Measurements from ENCODE around the gene UBE2E2.

The UBE2E2 gene

DNA sequence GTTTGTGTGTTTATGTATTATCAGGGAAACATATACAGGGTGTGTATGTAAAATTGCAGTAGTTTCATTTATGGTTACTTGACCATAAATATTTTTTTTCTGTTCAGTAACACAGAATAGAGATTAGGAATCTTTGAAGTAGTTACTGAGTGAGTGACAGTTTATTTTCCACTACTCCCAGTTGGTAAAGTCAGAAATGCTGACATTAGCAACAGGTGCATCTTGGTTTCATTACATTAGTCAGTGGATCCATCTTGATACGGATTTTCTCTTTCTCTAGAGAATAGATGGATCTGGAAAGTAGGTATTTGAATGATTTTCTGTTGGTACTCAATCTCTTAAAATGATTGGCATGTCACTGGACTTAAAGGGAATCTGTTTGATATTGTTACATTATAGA lies 6.0 kb downstream of the UBE2E2 start:
- TF ChIP-seq PPARA (CRISPR knock-in tag; IDR thresholded peaks at IDR 0.05; ENCODE audit: borderline replicate concordance) (no peak), TCF4 (CRISPR knock-in tag; IDR thresholded peaks at IDR 0.05; ENCODE audit: borderline replicate concordance) (no peak), ZFP3 (CRISPR knock-in tag; IDR thresholded peaks at IDR 0.05) (no peak), SNAI2 (CRISPR knock-in tag; IDR thresholded peaks at IDR 0.05) (no peak), ZNF70 (CRISPR knock-in tag; IDR thresholded peaks at IDR 0.05) (no peak), TOX (CRISPR knock-in tag; IDR thresholded peaks at IDR 0.05; ENCODE audit: borderline replicate concordance) (no peak)
- no peak for ATAC-seq

DNA sequence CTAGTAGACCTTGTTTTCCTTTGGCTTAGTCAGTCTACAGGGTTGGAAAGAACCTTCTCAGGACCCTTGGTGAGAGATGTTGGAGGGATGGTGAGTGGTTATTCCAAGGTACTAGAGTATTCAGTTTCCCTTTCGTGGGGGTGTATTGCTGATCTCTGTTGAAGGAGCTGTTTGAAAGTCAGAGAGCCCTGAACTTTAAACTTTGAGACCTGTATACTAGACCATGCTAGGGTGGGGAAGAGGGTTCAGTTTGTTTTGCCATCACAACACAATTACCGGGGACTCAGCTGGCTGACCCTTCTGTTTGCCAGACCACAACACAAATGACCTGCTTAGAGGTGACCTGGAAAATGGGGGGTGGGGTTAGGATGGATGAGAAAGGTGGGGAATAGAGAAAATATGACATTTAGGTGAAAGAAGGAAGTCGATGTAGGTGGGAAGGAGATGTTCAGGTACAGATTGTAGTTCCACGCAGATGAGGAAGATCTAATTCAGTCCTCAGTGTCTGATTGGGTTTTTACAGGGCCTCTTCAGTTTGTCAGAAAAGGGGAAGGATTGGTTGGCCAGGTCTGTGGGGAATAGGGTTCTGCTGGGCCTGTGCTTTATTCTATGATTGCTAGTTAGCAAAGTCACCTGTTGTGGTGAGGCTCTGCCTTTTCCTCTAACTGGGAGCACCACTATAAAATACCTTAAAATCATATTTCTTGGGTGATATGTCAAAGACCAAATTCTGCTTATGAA lies 6.8 kb downstream of the UBE2E2 start:
- TF ChIP-seq GLIS3 (CRISPR knock-in tag; IDR thresholded peaks at IDR 0.05) (no peak), CSDC2 (CRISPR knock-in tag; IDR thresholded peaks at IDR 0.05) (no peak), TCF4 (CRISPR knock-in tag; IDR thresholded peaks at IDR 0.05; ENCODE audit: borderline replicate concordance) (no peak), ZNF70 (CRISPR knock-in tag; IDR thresholded peaks at IDR 0.05) (no peak)
- ATAC-seq = no peak

DNA sequence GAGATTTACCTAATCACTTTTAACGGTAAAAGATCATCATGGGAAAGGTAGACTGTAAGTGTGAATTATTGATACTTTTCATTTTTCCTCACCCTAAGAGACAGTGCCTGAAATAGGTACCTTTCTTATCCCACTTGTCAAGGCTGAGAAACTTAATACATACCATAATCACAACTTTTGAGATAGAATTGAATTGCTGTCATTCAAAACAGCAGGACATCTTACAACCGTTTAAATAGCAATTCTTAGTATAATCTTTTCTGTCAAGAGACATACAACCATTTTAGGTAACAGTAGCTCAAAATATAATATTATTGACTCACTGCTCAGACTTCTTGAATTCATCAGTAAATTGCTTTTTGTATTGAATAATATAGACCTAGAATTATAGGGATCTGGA lies 10.7 kb downstream of the UBE2E2 start:
- TF ChIP-seq, protein P1, sequence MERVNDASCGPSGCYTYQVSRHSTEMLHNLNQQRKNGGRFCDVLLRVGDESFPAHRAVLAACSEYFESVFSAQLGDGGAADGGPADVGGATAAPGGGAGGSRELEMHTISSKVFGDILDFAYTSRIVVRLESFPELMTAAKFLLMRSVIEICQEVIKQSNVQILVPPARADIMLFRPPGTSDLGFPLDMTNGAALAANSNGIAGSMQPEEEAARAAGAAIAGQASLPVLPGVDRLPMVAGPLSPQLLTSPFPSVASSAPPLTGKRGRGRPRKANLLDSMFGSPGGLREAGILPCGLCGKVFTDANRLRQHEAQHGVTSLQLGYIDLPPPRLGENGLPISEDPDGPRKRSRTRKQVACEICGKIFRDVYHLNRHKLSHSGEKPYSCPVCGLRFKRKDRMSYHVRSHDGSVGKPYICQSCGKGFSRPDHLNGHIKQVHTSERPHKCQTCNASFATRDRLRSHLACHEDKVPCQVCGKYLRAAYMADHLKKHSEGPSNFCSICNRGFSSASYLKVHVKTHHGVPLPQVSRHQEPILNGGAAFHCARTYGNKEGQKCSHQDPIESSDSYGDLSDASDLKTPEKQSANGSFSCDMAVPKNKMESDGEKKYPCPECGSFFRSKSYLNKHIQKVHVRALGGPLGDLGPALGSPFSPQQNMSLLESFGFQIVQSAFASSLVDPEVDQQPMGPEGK (CRISPR knock-in tag; IDR thresholded peaks at IDR 0.05; ENCODE audit: borderline replicate concordance) = no peak
- no peak for ATAC-seq

DNA sequence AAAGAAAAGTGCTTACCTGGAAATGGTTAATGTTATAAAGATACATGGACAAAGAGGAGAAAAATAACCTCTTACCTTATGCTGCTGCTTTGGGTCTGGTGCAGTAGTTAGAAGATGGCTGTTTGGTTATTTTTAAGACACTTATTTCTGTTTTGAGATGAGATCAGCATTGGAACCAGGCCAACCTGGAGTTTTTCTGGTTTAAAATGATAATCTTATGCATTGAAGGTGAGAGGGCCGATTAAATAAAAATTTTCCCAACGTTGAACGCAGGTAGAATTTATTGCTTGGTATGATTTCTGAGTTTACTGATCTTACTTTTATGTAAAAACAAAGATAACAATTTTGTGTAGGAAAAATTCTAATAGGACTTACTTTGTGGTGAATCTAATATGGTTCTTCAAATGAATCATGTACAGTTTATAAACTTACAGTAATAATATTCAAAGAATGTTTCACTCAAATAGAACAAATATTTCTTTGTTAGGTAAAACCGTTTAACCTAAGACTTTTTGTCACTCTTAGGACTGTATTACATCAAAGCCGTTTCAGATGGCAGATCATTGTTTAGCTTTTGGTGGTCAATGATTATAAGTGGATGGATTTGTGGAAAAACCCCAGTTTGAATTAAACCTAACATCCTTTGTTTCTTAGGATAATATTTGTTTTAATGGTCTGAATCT lies 14.9 kb downstream of the UBE2E2 start:
- TF ChIP-seq RARB (CRISPR knock-in tag; IDR thresholded peaks at IDR 0.05) (no peak), ZNF8 (CRISPR knock-in tag; IDR thresholded peaks at IDR 0.05) (no peak), GLIS3 (CRISPR knock-in tag; IDR thresholded peaks at IDR 0.05) (no peak), ZFP30 (CRISPR knock-in tag; IDR thresholded peaks at IDR 0.05) (no peak), ZNF565 (CRISPR knock-in tag; conservative IDR thresholded peaks at IDR 0.05; ENCODE audit: low read depth) (no peak), SNAI2 (CRISPR knock-in tag; IDR thresholded peaks at IDR 0.05) (no peak), OSR1 (CRISPR knock-in tag; IDR thresholded peaks at IDR 0.05) (no peak), TCF4 (CRISPR knock-in tag; IDR thresholded peaks at IDR 0.05; ENCODE audit: borderline replicate concordance) (no peak), PPARA (CRISPR knock-in tag; IDR thresholded peaks at IDR 0.05; ENCODE audit: borderline replicate concordance) (no peak), ZFP3 (CRISPR knock-in tag; IDR thresholded peaks at IDR 0.05) (no peak), ARNTL (CRISPR knock-in tag; IDR thresholded peaks at IDR 0.05; ENCODE audit: borderline replicate concordance, low read depth) (no peak), CSDC2 (CRISPR knock-in tag; IDR thresholded peaks at IDR 0.05) (no peak)
- TF ChIP-seq, protein P2, sequence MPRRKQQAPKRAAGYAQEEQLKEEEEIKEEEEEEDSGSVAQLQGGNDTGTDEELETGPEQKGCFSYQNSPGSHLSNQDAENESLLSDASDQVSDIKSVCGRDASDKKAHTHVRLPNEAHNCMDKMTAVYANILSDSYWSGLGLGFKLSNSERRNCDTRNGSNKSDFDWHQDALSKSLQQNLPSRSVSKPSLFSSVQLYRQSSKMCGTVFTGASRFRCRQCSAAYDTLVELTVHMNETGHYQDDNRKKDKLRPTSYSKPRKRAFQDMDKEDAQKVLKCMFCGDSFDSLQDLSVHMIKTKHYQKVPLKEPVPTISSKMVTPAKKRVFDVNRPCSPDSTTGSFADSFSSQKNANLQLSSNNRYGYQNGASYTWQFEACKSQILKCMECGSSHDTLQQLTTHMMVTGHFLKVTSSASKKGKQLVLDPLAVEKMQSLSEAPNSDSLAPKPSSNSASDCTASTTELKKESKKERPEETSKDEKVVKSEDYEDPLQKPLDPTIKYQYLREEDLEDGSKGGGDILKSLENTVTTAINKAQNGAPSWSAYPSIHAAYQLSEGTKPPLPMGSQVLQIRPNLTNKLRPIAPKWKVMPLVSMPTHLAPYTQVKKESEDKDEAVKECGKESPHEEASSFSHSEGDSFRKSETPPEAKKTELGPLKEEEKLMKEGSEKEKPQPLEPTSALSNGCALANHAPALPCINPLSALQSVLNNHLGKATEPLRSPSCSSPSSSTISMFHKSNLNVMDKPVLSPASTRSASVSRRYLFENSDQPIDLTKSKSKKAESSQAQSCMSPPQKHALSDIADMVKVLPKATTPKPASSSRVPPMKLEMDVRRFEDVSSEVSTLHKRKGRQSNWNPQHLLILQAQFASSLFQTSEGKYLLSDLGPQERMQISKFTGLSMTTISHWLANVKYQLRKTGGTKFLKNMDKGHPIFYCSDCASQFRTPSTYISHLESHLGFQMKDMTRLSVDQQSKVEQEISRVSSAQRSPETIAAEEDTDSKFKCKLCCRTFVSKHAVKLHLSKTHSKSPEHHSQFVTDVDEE (CRISPR knock-in tag; IDR thresholded peaks at IDR 0.05) = no peak
- TF ChIP-seq, protein P3, sequence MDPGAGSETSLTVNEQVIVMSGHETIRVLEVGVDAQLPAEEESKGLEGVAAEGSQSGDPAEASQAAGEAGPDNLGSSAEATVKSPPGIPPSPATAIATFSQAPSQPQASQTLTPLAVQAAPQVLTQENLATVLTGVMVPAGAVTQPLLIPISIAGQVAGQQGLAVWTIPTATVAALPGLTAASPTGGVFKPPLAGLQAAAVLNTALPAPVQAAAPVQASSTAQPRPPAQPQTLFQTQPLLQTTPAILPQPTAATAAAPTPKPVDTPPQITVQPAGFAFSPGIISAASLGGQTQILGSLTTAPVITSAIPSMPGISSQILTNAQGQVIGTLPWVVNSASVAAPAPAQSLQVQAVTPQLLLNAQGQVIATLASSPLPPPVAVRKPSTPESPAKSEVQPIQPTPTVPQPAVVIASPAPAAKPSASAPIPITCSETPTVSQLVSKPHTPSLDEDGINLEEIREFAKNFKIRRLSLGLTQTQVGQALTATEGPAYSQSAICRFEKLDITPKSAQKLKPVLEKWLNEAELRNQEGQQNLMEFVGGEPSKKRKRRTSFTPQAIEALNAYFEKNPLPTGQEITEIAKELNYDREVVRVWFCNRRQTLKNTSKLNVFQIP (CRISPR knock-in tag; IDR thresholded peaks at IDR 0.05; ENCODE audit: borderline replicate concordance, low read depth) = no peak
- TF ChIP-seq, protein P4, sequence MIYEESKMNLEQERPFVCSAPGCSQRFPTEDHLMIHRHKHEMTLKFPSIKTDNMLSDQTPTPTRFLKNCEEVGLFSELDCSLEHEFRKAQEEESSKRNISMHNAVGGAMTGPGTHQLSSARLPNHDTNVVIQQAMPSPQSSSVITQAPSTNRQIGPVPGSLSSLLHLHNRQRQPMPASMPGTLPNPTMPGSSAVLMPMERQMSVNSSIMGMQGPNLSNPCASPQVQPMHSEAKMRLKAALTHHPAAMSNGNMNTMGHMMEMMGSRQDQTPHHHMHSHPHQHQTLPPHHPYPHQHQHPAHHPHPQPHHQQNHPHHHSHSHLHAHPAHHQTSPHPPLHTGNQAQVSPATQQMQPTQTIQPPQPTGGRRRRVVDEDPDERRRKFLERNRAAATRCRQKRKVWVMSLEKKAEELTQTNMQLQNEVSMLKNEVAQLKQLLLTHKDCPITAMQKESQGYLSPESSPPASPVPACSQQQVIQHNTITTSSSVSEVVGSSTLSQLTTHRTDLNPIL (CRISPR knock-in tag; IDR thresholded peaks at IDR 0.05; ENCODE audit: low read depth) = no peak
- no peak for ATAC-seq
